ENCODE data around the gene ANKRD26.

Gene ANKRD26

GRCh38 chr10:26981232-26981824, 119.0 kb downstream of the ANKRD26 start:
- Histone ChIP-seq H3K4ac (ENCODE audit: low read depth, low read length) (no peak overlapping the region), H3K27me3 (ENCODE audit: insufficient read depth, low read length) (no peaks in the 10 kb centered on the region), H4K8ac (ENCODE audit: low read depth, low read length) (no peak overlapping the region), H3K4me3 (ENCODE audit: low read depth, low read length) (no peak overlapping the region), H3K14ac (ENCODE audit: low read length) (no peak overlapping the region), H3K9ac (ENCODE audit: low read length) (no peak overlapping the region), H4K12ac (ENCODE audit: low read depth, low read length) (no peak overlapping the region), H3K9me3 (ENCODE audit: insufficient read depth, low read depth, low read length) (no peaks in the 10 kb centered on the region), H3K27ac (ENCODE audit: low read depth, low read length) (no peak overlapping the region), H4K91ac (ENCODE audit: low read depth, low read length) (no peak overlapping the region), H3K4me1 (ENCODE audit: control insufficient read depth in 1 of 2, insufficient read depth in 2 of 2, low read length in 2 of 2) (no peaks in the 10 kb centered on the region), H3K36me3 (ENCODE audit: control insufficient read depth in 1 of 2, insufficient read depth in 2 of 2, low read length in 2 of 2) (no peaks in the 10 kb centered on the region), H3K18ac (ENCODE audit: low read length) (no peak overlapping the region), H3K79me1 (ENCODE audit: low read length) (no peaks in the 10 kb centered on the region), H3K4me2 (ENCODE audit: low read length) (no peak overlapping the region), H2BK12ac (ENCODE audit: low read length) (no peak overlapping the region), H3K23ac (ENCODE audit: low read length) (no peak overlapping the region), H2AFZ (ENCODE audit: insufficient read depth, low read length, poor library complexity) (no peak overlapping the region), H2BK5ac (ENCODE audit: low read depth, low read length, poor library complexity) (no peak overlapping the region), H2BK120ac (ENCODE audit: insufficient read depth, low read length, poor library complexity) (no peak overlapping the region), H3K79me2 (ENCODE audit: control insufficient read depth, insufficient read depth, low read length, poor library complexity) (no peaks in the 10 kb centered on the region), H2AK5ac (ENCODE audit: low read length) (no peak overlapping the region)
- WGBS (ENCODE audit: extremely low coverage, insufficient coverage, insufficient read length) = no CpG with 5 or more reads among the region's 4 CpGs
- no peak for DNase-seq

- Histone ChIP-seq H3K27me3 (ENCODE audit: insufficient read depth, low read length) (no peaks in the 10 kb centered on the region), H2BK120ac (ENCODE audit: insufficient read depth, low read length, poor library complexity) (no peak overlapping the region), H3K4me1 (ENCODE audit: control insufficient read depth in 1 of 2, insufficient read depth in 2 of 2, low read length in 2 of 2) (no peaks in the 10 kb centered on the region), H4K91ac (ENCODE audit: low read depth, low read length) (no peak overlapping the region), H2BK5ac (ENCODE audit: low read depth, low read length, poor library complexity) (no peak overlapping the region), H4K8ac (ENCODE audit: low read depth, low read length) (no peak overlapping the region), H2AFZ (ENCODE audit: insufficient read depth, low read length, poor library complexity) (no peak overlapping the region), H2AK5ac (ENCODE audit: low read length) (no peak overlapping the region), H4K12ac (ENCODE audit: low read depth, low read length) (no peak overlapping the region), H2BK12ac (ENCODE audit: low read length) (no peak overlapping the region), H3K79me1 (ENCODE audit: low read length) (no peaks in the 10 kb centered on the region), H3K4ac (ENCODE audit: low read depth, low read length) (no peak overlapping the region), H3K23ac (ENCODE audit: low read length) (no peak overlapping the region), H3K9ac (ENCODE audit: low read length) (no peak overlapping the region), H3K18ac (ENCODE audit: low read length) (no peak overlapping the region), H3K14ac (ENCODE audit: low read length) (no peak overlapping the region), H3K79me2 (ENCODE audit: control insufficient read depth, insufficient read depth, low read length, poor library complexity) (no peaks in the 10 kb centered on the region), H3K27ac (ENCODE audit: low read depth, low read length) (no peak overlapping the region), H3K4me2 (ENCODE audit: low read length) (no peak overlapping the region), H3K4me3 (ENCODE audit: low read depth, low read length) (peak overlapping the region; percentile 31), H3K9me3 (ENCODE audit: insufficient read depth, low read depth, low read length) (no peaks in the 10 kb centered on the region), H3K36me3 (ENCODE audit: control insufficient read depth in 1 of 2, insufficient read depth in 2 of 2, low read length in 2 of 2) (no peaks in the 10 kb centered on the region)
- no CpG with 5 or more reads among the region's 4 CpGs for WGBS (ENCODE audit: extremely low coverage, insufficient coverage, insufficient read length)
- peak; percentile 51 to 64 for DNase-seq
These were observed 121.8 kb downstream of the ANKRD26 start for GRCh38 chr10:26978519-26978918.

GRCh38 chr10:26977635-26978034, 122.7 kb downstream of the ANKRD26 start:
- Histone ChIP-seq H2BK12ac (ENCODE audit: low read length) (no peak overlapping the region), H3K4me2 (ENCODE audit: low read length) (no peak overlapping the region), H3K9ac (ENCODE audit: low read length) (no peak overlapping the region), H3K4me3 (ENCODE audit: low read depth, low read length) (no peak overlapping the region), H2AFZ (ENCODE audit: insufficient read depth, low read length, poor library complexity) (no peak overlapping the region), H3K18ac (ENCODE audit: low read length) (no peak overlapping the region), H2BK5ac (ENCODE audit: low read depth, low read length, poor library complexity) (no peak overlapping the region), H4K8ac (ENCODE audit: low read depth, low read length) (no peak overlapping the region), H3K4me1 (ENCODE audit: control insufficient read depth in 1 of 2, insufficient read depth in 2 of 2, low read length in 2 of 2) (no peaks in the 10 kb centered on the region), H3K4ac (ENCODE audit: low read depth, low read length) (no peak overlapping the region), H3K27me3 (ENCODE audit: insufficient read depth, low read length) (no peaks in the 10 kb centered on the region), H3K23ac (ENCODE audit: low read length) (no peak overlapping the region), H3K79me1 (ENCODE audit: low read length) (no peaks in the 10 kb centered on the region), H4K12ac (ENCODE audit: low read depth, low read length) (no peak overlapping the region), H3K14ac (ENCODE audit: low read length) (no peak overlapping the region), H4K91ac (ENCODE audit: low read depth, low read length) (no peak overlapping the region), H2AK5ac (ENCODE audit: low read length) (no peak overlapping the region), H3K36me3 (ENCODE audit: control insufficient read depth in 1 of 2, insufficient read depth in 2 of 2, low read length in 2 of 2) (no peaks in the 10 kb centered on the region), H3K79me2 (ENCODE audit: control insufficient read depth, insufficient read depth, low read length, poor library complexity) (no peaks in the 10 kb centered on the region), H3K27ac (ENCODE audit: low read depth, low read length) (no peak overlapping the region), H3K9me3 (ENCODE audit: insufficient read depth, low read depth, low read length) (no peaks in the 10 kb centered on the region), H2BK120ac (ENCODE audit: insufficient read depth, low read length, poor library complexity) (no peak overlapping the region)
- peak; percentile 26 to 74 for DNase-seq
- WGBS (ENCODE audit: extremely low coverage, insufficient coverage, insufficient read length) = no CpG with 5 or more reads among the region's 2 CpGs

- H3K18ac ChIP-seq (ENCODE audit: low read length) = no peak overlapping the region
- H3K36me3 ChIP-seq (ENCODE audit: control insufficient read depth in 1 of 2, insufficient read depth in 2 of 2, low read length in 2 of 2) = no peaks in the 10 kb centered on the region
- H4K91ac ChIP-seq (ENCODE audit: low read depth, low read length) = no peak overlapping the region
- no peak overlapping the region for H2AFZ ChIP-seq (ENCODE audit: insufficient read depth, low read length, poor library complexity)
- H3K9ac ChIP-seq (ENCODE audit: low read length) = no peak overlapping the region
- H2AK5ac ChIP-seq (ENCODE audit: low read length) = no peak overlapping the region
- no peaks in the 10 kb centered on the region for H3K9me3 ChIP-seq (ENCODE audit: insufficient read depth, low read depth, low read length)
- no peaks in the 10 kb centered on the region for H3K79me2 ChIP-seq (ENCODE audit: control insufficient read depth, insufficient read depth, low read length, poor library complexity)
- no peak overlapping the region for H4K8ac ChIP-seq (ENCODE audit: low read depth, low read length)
- no peak overlapping the region for H3K4me3 ChIP-seq (ENCODE audit: low read depth, low read length)
- no peak overlapping the region for H3K4ac ChIP-seq (ENCODE audit: low read depth, low read length)
- no peaks in the 10 kb centered on the region for H3K4me1 ChIP-seq (ENCODE audit: control insufficient read depth in 1 of 2, insufficient read depth in 2 of 2, low read length in 2 of 2)
- no peak overlapping the region for H2BK5ac ChIP-seq (ENCODE audit: low read depth, low read length, poor library complexity)
- H3K79me1 ChIP-seq (ENCODE audit: low read length) = no peaks in the 10 kb centered on the region
- WGBS (ENCODE audit: extremely low coverage, insufficient coverage, insufficient read length) = no CpG with 5 or more reads among the region's 4 CpGs
- no peak for DNase-seq
- no peak overlapping the region for H3K23ac ChIP-seq (ENCODE audit: low read length)
- H2BK120ac ChIP-seq (ENCODE audit: insufficient read depth, low read length, poor library complexity) = no peak overlapping the region
- no peak overlapping the region for H3K27ac ChIP-seq (ENCODE audit: low read depth, low read length)
- no peak overlapping the region for H3K14ac ChIP-seq (ENCODE audit: low read length)
- no peaks in the 10 kb centered on the region for H3K27me3 ChIP-seq (ENCODE audit: insufficient read depth, low read length)
- H2BK12ac ChIP-seq (ENCODE audit: low read length) = no peak overlapping the region
- H3K4me2 ChIP-seq (ENCODE audit: low read length) = no peak overlapping the region
- no peak overlapping the region for H4K12ac ChIP-seq (ENCODE audit: low read depth, low read length)
These were observed 129.6 kb downstream of the ANKRD26 start for GRCh38 chr10:26970667-26971066.

Measured in trophoblast cell (in vitro differentiated cells and primary cell).